ENCODE data around the gene PHETA1.
"Not testable (repeated sequence)": the region's sequence is repeated elsewhere in the genome, so short reads cannot be mapped to it uniquely, and the experiment has no call there.

Gene PHETA1

GRCh38 chr12:111351026-111351425, 17.9 kb downstream of the PHETA1 start:
- DNase-seq: no peak
- Histone ChIP-seq H3K36me3 (ENCODE audit: control insufficient read depth, insufficient read depth, low read length) (no peaks in the 10 kb centered on the region), H3K4me3 (ENCODE audit: insufficient read depth, low read depth, low read length, poor library complexity, severe bottlenecking) (no peak overlapping the region), H3K27ac (ENCODE audit: insufficient read depth, low read length, poor library complexity, severe bottlenecking) (no peak overlapping the region), H3K9me3 (ENCODE audit: control insufficient read depth, low read length) (peaks cover 4% of the 10 kb centered on the region), H3K27me3 (replicated peaks; ENCODE audit: control insufficient read depth, insufficient read depth, low read length, poor library complexity, severe bottlenecking) (no peaks in the 10 kb centered on the region), H3K4me1 (ENCODE audit: control insufficient read depth, insufficient read depth, low read length, poor library complexity, severe bottlenecking) (no peaks in the 10 kb centered on the region)

GRCh38 chr12:111349748-111350520, 19.0 kb downstream of the PHETA1 start:
- H3K27ac ChIP-seq (ENCODE audit: insufficient read depth, low read length, poor library complexity, severe bottlenecking): no peak overlapping the region

DNA sequence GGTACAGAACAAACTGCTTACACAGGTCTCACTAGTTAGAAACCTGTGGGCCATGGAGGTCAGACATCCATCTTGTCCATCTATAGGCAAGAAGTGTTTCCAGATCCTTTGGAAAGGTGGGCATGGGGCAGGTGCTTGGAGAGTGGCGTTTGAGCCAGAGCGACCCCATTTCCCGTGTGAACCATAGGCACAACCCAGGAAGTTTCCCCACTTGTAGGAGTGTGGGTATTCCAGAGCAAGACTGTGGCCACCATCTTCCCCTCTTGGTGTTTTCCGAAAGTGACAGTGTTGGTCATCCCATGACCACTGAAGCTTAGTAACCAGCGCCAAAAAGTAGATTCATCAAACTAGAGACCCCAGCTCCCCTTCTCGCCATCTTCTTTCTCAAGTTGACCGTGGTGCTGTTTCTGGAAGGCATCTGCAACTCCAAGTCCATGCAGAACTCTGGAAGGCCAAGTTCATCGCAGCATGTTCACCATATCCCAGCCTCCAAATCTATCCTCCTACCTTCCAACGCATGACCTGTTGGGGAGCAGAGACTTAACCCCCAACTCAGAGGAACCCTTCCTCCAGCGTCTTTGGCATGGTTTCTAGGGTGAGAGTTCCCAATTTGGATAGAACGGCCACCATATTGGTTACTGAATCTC, 19.7 kb downstream of the PHETA1 start:
- Histone ChIP-seq H3K27ac (ENCODE audit: insufficient read depth, low read length, poor library complexity, severe bottlenecking) (no peak overlapping the region), H3K27me3 (replicated peaks; ENCODE audit: control insufficient read depth, insufficient read depth, low read length, poor library complexity, severe bottlenecking) (no peaks in the 10 kb centered on the region), H3K9me3 (ENCODE audit: control insufficient read depth, low read length) (peaks cover 4% of the 10 kb centered on the region), H3K36me3 (ENCODE audit: control insufficient read depth, insufficient read depth, low read length) (no peaks in the 10 kb centered on the region), H3K4me3 (ENCODE audit: insufficient read depth, low read depth, low read length, poor library complexity, severe bottlenecking) (no peak overlapping the region), H3K4me1 (ENCODE audit: control insufficient read depth, insufficient read depth, low read length, poor library complexity, severe bottlenecking) (no peaks in the 10 kb centered on the region)
- no peak for DNase-seq

More at GRCh38 chr12:111349748-111350520, 19.0 kb downstream of the PHETA1 start:
- peaks cover 4% of the 10 kb centered on the region for H3K9me3 ChIP-seq (ENCODE audit: control insufficient read depth, low read length)
- no peak overlapping the region for H3K4me3 ChIP-seq (ENCODE audit: insufficient read depth, low read depth, low read length, poor library complexity, severe bottlenecking)
- H3K36me3 ChIP-seq (ENCODE audit: control insufficient read depth, insufficient read depth, low read length): no peaks in the 10 kb centered on the region
- no peaks in the 10 kb centered on the region for H3K4me1 ChIP-seq (ENCODE audit: control insufficient read depth, insufficient read depth, low read length, poor library complexity, severe bottlenecking)
- no peak for DNase-seq
- H3K27me3 ChIP-seq (replicated peaks; ENCODE audit: control insufficient read depth, insufficient read depth, low read length, poor library complexity, severe bottlenecking): no peaks in the 10 kb centered on the region

- Histone ChIP-seq H3K4me3 (ENCODE audit: insufficient read depth, low read depth, low read length, poor library complexity, severe bottlenecking) (no peak overlapping the region), H3K36me3 (ENCODE audit: control insufficient read depth, insufficient read depth, low read length) (no peaks in the 10 kb centered on the region), H3K9me3 (ENCODE audit: control insufficient read depth, low read length) (peaks cover 4% of the 10 kb centered on the region), H3K27me3 (replicated peaks; ENCODE audit: control insufficient read depth, insufficient read depth, low read length, poor library complexity, severe bottlenecking) (no peaks in the 10 kb centered on the region), H3K27ac (ENCODE audit: insufficient read depth, low read length, poor library complexity, severe bottlenecking) (no peak overlapping the region), H3K4me1 (ENCODE audit: control insufficient read depth, insufficient read depth, low read length, poor library complexity, severe bottlenecking) (no peaks in the 10 kb centered on the region)
- DNase-seq: no peak
Observed at GRCh38 chr12:111347891-111348644, 20.8 kb downstream of the PHETA1 start.

DNA sequence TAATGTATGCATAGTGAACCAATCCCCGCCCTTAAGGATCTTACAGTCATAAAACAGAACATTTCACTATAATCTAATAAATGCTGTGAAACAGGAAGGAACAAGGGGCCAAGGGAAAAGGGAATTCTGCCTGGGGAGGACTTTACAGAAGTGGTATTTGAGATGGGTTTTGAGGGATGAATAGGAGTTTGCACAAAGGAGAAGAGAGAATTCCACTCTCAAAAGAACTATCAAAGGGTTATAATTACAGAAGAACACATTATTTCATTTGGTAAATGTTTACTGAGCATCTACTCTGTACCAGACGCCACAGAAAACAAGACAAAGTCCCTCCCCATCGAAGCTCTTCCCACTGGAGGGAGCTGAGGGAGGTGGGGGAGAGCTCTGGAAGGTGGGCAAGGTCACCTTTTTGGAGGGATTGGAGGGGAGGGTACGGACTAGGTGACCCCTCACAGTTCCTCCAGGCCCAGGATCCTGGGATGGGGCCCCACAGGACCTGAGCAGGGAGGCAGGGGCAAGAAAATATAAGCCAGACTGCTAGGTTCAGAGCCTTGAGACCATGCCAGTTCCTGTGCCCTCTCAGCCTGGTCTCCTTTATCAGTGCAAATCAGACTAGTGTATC, 24.5 kb downstream of the PHETA1 start:
- no peaks in the 10 kb centered on the region for H3K36me3 ChIP-seq (ENCODE audit: control insufficient read depth, insufficient read depth, low read length)
- H3K27ac ChIP-seq (ENCODE audit: insufficient read depth, low read length, poor library complexity, severe bottlenecking): no peak overlapping the region
- no peak overlapping the region for H3K4me3 ChIP-seq (ENCODE audit: insufficient read depth, low read depth, low read length, poor library complexity, severe bottlenecking)
- peaks cover 4% of the 10 kb centered on the region for H3K9me3 ChIP-seq (ENCODE audit: control insufficient read depth, low read length)
- no peaks in the 10 kb centered on the region for H3K27me3 ChIP-seq (replicated peaks; ENCODE audit: control insufficient read depth, insufficient read depth, low read length, poor library complexity, severe bottlenecking)
- DNase-seq: no peak
- no peaks in the 10 kb centered on the region for H3K4me1 ChIP-seq (ENCODE audit: control insufficient read depth, insufficient read depth, low read length, poor library complexity, severe bottlenecking)

GRCh38 chr12:111343181-111343580, 25.7 kb downstream of the PHETA1 start:
- H3K27me3 ChIP-seq (replicated peaks; ENCODE audit: control insufficient read depth, insufficient read depth, low read length, poor library complexity, severe bottlenecking): no peaks in the 10 kb centered on the region
- H3K4me3 ChIP-seq (ENCODE audit: insufficient read depth, low read depth, low read length, poor library complexity, severe bottlenecking): no peak overlapping the region
- no peak for DNase-seq
- no peak overlapping the region for H3K27ac ChIP-seq (ENCODE audit: insufficient read depth, low read length, poor library complexity, severe bottlenecking)
- peaks cover 2% of the 10 kb centered on the region for H3K9me3 ChIP-seq (ENCODE audit: control insufficient read depth, low read length)
- no peaks in the 10 kb centered on the region for H3K4me1 ChIP-seq (ENCODE audit: control insufficient read depth, insufficient read depth, low read length, poor library complexity, severe bottlenecking)
- H3K36me3 ChIP-seq (ENCODE audit: control insufficient read depth, insufficient read depth, low read length): no peaks in the 10 kb centered on the region

GRCh38 chr12:111342376-111342775, 26.5 kb downstream of the PHETA1 start:
- no peak for DNase-seq

GRCh38 chr12:111341426-111342065, 27.3 kb downstream of the PHETA1 start:
- Histone ChIP-seq H3K27ac (ENCODE audit: insufficient read depth, low read length, poor library complexity, severe bottlenecking) (no peak overlapping the region), H3K36me3 (ENCODE audit: control insufficient read depth, insufficient read depth, low read length) (no peaks in the 10 kb centered on the region), H3K4me1 (ENCODE audit: control insufficient read depth, insufficient read depth, low read length, poor library complexity, severe bottlenecking) (no peaks in the 10 kb centered on the region), H3K9me3 (ENCODE audit: control insufficient read depth, low read length) (no peaks in the 10 kb centered on the region), H3K4me3 (ENCODE audit: insufficient read depth, low read depth, low read length, poor library complexity, severe bottlenecking) (no peak overlapping the region), H3K27me3 (replicated peaks; ENCODE audit: control insufficient read depth, insufficient read depth, low read length, poor library complexity, severe bottlenecking) (no peaks in the 10 kb centered on the region)
- DNase-seq: no peak

More at GRCh38 chr12:111342376-111342775, 26.5 kb downstream of the PHETA1 start:
- Histone ChIP-seq H3K4me1 (ENCODE audit: control insufficient read depth, insufficient read depth, low read length, poor library complexity, severe bottlenecking) (no peaks in the 10 kb centered on the region), H3K4me3 (ENCODE audit: insufficient read depth, low read depth, low read length, poor library complexity, severe bottlenecking) (no peak overlapping the region), H3K36me3 (ENCODE audit: control insufficient read depth, insufficient read depth, low read length) (no peaks in the 10 kb centered on the region), H3K27me3 (replicated peaks; ENCODE audit: control insufficient read depth, insufficient read depth, low read length, poor library complexity, severe bottlenecking) (no peaks in the 10 kb centered on the region), H3K9me3 (ENCODE audit: control insufficient read depth, low read length) (no peaks in the 10 kb centered on the region), H3K27ac (ENCODE audit: insufficient read depth, low read length, poor library complexity, severe bottlenecking) (no peak overlapping the region)

- not testable (repeated sequence) for H3K27me3 ChIP-seq (replicated peaks; ENCODE audit: control insufficient read depth, insufficient read depth, low read length, poor library complexity, severe bottlenecking); H3K9me3 ChIP-seq (ENCODE audit: control insufficient read depth, low read length); DNase-seq; H3K4me1 ChIP-seq (ENCODE audit: control insufficient read depth, insufficient read depth, low read length, poor library complexity, severe bottlenecking); H3K4me3 ChIP-seq (ENCODE audit: insufficient read depth, low read depth, low read length, poor library complexity, severe bottlenecking); H3K27ac ChIP-seq (ENCODE audit: insufficient read depth, low read length, poor library complexity, severe bottlenecking); H3K36me3 ChIP-seq (ENCODE audit: control insufficient read depth, insufficient read depth, low read length)
Observed at GRCh38 chr12:111340680-111341079, 28.2 kb downstream of the PHETA1 start.

Measured in effector memory CD4-positive, alpha-beta T cell (primary cell).